HUES6 (cell line): ENCODE data around the gene ATG5.
"Not testable (repeated sequence)": the region's sequence is repeated elsewhere in the genome, so short reads cannot be mapped to it uniquely, and the experiment has no call there.

Experiments
- H3K27ac ChIP-seq: 2 replicates; pipeline ENCODE4 v1.7.0; 2013; ENCODE audit warnings: low read depth, mild to moderate bottlenecking, low read length, inconsistent platforms
- H3K27me3 ChIP-seq: 2 replicates; pipeline ENCODE4 v1.6.1; 2013; ENCODE audit warnings: low read length; ENCODE audit not compliant: control insufficient read depth, insufficient read depth
- H3K36me3 ChIP-seq: 2 replicates; pipeline ENCODE4 v1.6.1; 2013; ENCODE audit warnings: low read length; ENCODE audit not compliant: control insufficient read depth, insufficient read depth
- H3K4me1 ChIP-seq: 2 replicates; pipeline ENCODE4 v1.6.1; 2013; ENCODE audit warnings: low read length; ENCODE audit not compliant: control insufficient read depth, insufficient read depth
- H3K4me3 ChIP-seq: 2 replicates; pipeline ENCODE4 v1.5.1; 2013; ENCODE audit warnings: low read depth, low read length
- H3K9ac ChIP-seq: one replicate; pipeline ENCODE4 v1.6.1; 2013; ENCODE audit warnings: mild to moderate bottlenecking, low read length
- H3K9me3 ChIP-seq: 2 replicates; pipeline ENCODE4 v1.6.1; 2013; ENCODE audit warnings: low read depth, low read length; ENCODE audit not compliant: control insufficient read depth, insufficient read depth

ATG5 gene

DNA sequence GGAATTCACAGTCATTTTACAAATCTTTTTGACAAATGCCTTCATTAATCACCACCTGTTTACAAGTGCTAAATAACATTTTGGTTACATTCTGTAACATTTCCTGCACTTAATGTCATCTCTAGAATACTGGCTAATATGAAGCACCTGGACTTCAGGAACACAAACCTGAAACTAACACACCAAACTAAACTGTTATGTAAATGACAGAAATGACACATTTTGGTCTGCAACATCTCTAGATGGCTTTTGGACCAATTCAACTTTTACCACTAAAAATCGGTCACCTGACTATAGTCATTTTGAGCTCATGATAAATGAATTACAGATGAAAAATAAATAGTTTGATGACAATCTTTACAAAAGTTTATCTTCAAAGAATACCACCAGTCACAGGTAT lies 80.6 kb downstream of the ATG5 start:
- Histone ChIP-seq H3K27me3 (no peaks in the 10 kb centered on the region), H3K4me3 (no peak overlapping the region), H3K4me1 (no peaks in the 10 kb centered on the region), H3K36me3 (peaks cover 7% of the 10 kb centered on the region; the same call in 1 of the 2 replicates), H3K9me3 (no peaks in the 10 kb centered on the region), H3K9ac (no peak overlapping the region), H3K27ac (no peak overlapping the region)

GRCh38 chr6:106244521-106244920 lies 81.0 kb downstream of the ATG5 start:
- H3K36me3 ChIP-seq = peaks cover 7% of the 10 kb centered on the region; the same call in 1 of the 2 replicates
- no peak overlapping the region for H3K9ac ChIP-seq
- no peaks in the 10 kb centered on the region for H3K4me1 ChIP-seq
- no peak overlapping the region for H3K27ac ChIP-seq
- H3K4me3 ChIP-seq = no peak overlapping the region
- no peaks in the 10 kb centered on the region for H3K27me3 ChIP-seq
- H3K9me3 ChIP-seq = no peaks in the 10 kb centered on the region

DNA sequence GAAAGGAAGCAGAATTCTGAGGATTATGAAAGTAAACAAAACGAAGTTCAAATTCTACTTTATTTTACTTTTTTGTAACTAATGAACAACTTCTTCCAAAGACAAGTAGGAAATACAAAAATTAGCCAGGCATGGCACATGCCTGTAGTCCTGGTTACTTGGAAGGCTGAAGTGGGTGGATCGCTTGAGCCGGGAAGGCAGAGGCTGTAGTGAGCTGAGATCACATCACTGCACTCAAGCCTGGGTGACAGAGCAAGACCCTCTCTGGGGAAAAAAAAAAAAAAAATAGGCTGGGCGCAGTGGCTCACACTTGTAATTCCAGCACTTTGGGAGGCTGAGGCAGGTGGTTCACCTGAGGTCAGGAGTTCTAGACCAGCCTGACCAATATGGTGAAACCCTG lies 82.3 kb downstream of the ATG5 start:
- Histone ChIP-seq H3K4me1 (no peaks in the 10 kb centered on the region), H3K4me3 (no peak overlapping the region), H3K9ac (no peak overlapping the region), H3K36me3 (peaks cover 7% of the 10 kb centered on the region; the same call in 1 of the 2 replicates), H3K27me3 (no peaks in the 10 kb centered on the region), H3K27ac (no peak overlapping the region), H3K9me3 (no peaks in the 10 kb centered on the region)

DNA sequence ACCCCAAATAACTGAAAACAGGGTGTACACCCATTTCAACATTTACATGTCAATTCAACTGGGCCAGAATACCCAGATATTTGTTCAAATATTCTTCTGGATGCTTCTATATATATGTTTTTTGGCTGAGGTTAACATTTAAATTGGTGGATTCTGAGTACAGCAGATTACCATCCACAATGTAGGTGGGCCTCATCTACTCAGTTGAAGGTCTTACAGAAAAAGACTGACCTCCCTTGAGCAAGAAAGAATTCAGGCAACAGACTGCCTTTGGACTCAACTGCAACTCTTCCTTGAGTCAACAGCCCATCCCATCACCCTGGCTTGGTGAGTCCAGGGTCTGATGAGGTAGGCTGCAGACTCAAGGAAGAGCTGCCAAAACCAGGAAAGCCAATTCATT lies 84.1 kb downstream of the ATG5 start:
- H3K9me3 ChIP-seq = peaks cover 3% of the 10 kb centered on the region; the same call in 1 of the 2 replicates
- H3K36me3 ChIP-seq = no peaks in the 10 kb centered on the region
- no peaks in the 10 kb centered on the region for H3K27me3 ChIP-seq
- H3K4me3 ChIP-seq = no peak overlapping the region
- no peak overlapping the region for H3K27ac ChIP-seq
- no peak overlapping the region for H3K9ac ChIP-seq
- H3K4me1 ChIP-seq = no peaks in the 10 kb centered on the region

DNA sequence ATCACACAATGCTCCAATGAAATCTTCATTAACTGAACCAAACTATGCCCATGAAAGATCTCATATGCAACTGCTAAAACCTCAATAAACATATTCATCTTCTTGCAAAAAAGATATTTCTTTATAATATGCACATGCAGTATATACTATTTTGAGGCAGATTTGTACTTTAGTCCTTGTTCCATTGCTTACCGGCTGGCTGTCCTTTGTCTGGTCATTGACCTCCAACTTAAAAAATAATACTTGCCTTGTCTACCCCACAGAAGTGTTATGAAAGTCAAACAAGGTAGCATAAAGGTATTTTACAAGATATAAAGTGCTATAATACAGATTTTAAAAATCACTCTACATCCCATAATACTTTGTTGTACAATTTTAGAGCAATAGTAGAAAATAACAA lies 88.3 kb downstream of the ATG5 start:
- H3K4me3 ChIP-seq = no peak overlapping the region
- H3K27ac ChIP-seq = no peak overlapping the region
- H3K4me1 ChIP-seq = no peaks in the 10 kb centered on the region
- peaks cover 10% of the 10 kb centered on the region for H3K9me3 ChIP-seq
- H3K9ac ChIP-seq = no peak overlapping the region
- H3K36me3 ChIP-seq = peaks cover 9% of the 10 kb centered on the region
- no peaks in the 10 kb centered on the region for H3K27me3 ChIP-seq

DNA sequence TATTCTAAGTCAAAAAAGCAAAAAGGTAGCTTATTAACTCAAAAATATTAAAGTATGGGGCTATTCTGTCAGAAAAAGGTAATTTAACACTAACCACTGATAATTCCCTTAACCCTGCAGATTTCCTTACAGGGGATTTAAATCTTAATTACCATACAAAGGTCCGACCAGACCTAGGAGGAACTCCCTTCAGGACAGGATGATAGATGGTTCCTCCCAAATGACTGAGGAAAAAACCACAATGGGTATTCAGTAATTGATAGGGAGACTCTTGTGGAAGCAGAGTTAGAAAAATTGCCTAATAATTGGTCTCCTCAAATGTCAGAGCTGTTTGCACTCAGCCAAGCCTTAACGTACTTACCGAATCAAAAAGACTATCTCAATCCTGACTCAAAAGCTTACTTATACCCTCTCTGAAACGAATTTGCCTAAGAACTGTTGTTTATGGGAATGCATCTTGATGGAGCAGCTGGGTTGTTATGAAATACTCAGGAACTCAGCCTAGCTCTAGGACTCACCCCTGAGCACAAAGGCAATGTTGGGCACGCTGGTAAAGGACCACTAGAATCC lies 95.6 kb downstream of the ATG5 start:
- not testable (repeated sequence) for H3K36me3 ChIP-seq, H3K27me3 ChIP-seq, H3K9me3 ChIP-seq, H3K27ac ChIP-seq, H3K9ac ChIP-seq, H3K4me1 ChIP-seq, H3K4me3 ChIP-seq

GRCh38 chr6:106227612-106228507 lies 97.7 kb downstream of the ATG5 start:
- Histone ChIP-seq H3K27me3 (no peaks in the 10 kb centered on the region), H3K4me1 (no peaks in the 10 kb centered on the region), H3K9me3 (0 out of 2 replicates have a peak, but pooled peaks cover 3% of the 10 kb centered on the region), H3K4me3 (no peak overlapping the region), H3K27ac (no peak overlapping the region), H3K9ac (no peak overlapping the region), H3K36me3 (no peaks in the 10 kb centered on the region)

DNA sequence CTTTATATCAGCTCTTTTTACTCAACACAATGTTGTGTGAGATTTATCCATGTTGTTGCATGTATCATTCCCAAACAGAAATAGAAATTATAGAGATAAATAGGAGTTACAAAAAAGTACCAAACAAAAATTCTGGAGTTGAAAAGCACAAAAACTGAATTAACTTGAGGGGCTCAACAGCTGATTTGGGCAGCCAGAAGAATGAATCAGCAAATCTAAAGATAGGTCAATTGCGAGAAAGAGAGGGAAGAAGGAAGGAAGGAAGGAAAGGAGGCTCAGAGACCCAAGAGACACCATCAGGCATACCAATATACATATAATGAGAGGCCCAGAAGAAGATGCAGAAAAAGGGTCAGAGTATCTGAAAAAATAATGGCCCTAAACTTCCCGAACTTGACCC lies 98.9 kb downstream of the ATG5 start:
- Histone ChIP-seq H3K27me3 (no peaks in the 10 kb centered on the region), H3K9me3 (0 out of 2 replicates have a peak, but pooled peaks cover 3% of the 10 kb centered on the region), H3K36me3 (no peaks in the 10 kb centered on the region), H3K9ac (no peak overlapping the region), H3K4me1 (no peaks in the 10 kb centered on the region), H3K4me3 (no peak overlapping the region), H3K27ac (no peak overlapping the region)

- Histone ChIP-seq H3K4me3 (no peak overlapping the region), H3K9ac (no peak overlapping the region), H3K27me3 (no peaks in the 10 kb centered on the region), H3K36me3 (no peaks in the 10 kb centered on the region), H3K4me1 (no peaks in the 10 kb centered on the region), H3K27ac (no peak overlapping the region), H3K9me3 (0 out of 2 replicates have a peak, but pooled peaks cover 3% of the 10 kb centered on the region)
Measured at GRCh38 chr6:106225581-106225980, 100.0 kb downstream of the ATG5 start.

DNA sequence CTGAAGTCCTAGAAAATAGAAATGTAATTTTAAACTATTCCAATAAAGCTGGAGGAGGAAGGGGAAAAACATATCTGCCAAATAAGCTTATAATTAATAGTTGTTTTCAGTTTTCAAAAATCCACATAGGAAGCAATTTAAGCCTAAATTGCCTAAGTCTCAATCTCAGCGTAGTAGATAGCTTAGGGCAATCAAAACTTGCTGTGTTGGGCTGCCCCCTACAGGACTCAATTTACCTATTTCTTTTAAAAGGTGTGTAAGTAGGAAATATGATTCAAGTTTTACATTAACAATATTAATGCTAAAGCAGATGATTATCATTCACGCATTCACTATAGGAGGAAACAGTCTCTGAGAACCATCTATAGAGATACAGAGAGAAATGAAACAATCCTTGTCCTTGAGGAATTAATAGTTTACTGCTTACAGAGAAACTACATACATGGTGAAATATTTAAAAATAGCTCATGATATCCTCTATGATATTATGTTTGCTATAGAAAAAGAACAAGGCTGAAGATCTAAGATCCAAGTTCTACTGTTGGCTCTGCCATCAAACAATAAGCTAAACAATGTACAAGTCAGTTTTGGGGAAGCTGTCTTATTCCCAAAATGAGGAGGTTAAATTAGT lies 102.1 kb downstream of the ATG5 start:
- no peak overlapping the region for H3K27ac ChIP-seq
- no peaks in the 10 kb centered on the region for H3K36me3 ChIP-seq
- H3K9me3 ChIP-seq = 0 out of 2 replicates have a peak, but pooled peaks cover 3% of the 10 kb centered on the region
- no peak overlapping the region for H3K4me3 ChIP-seq
- H3K27me3 ChIP-seq = no peaks in the 10 kb centered on the region
- H3K4me1 ChIP-seq = no peaks in the 10 kb centered on the region; the same call in 1 of the 2 replicates
- no peak overlapping the region for H3K9ac ChIP-seq

DNA sequence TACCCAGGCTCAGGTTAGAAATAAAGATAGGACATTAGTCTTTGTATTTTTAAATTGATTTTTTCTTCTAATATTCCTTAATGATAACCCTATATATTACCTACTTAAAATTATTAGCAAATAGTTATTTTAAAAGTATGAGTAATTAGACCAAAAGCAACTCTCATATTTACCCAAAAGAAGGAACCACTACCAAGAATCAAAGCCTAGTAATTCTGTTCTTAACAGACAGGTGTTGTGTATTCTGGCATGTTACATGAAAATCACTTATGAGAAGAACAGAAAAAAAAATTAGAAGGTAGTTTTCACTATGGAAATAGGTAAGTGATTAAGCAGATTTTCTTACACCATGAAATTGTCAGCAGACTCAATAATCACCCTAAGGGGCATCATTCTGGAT lies 105.1 kb downstream of the ATG5 start:
- no peaks in the 10 kb centered on the region for H3K27me3 ChIP-seq
- H3K9ac ChIP-seq = no peak overlapping the region
- H3K36me3 ChIP-seq = no peaks in the 10 kb centered on the region
- H3K4me1 ChIP-seq = no peaks in the 10 kb centered on the region; the same call in 1 of the 2 replicates
- no peak overlapping the region for H3K27ac ChIP-seq
- no peak overlapping the region for H3K4me3 ChIP-seq
- H3K9me3 ChIP-seq = no peaks in the 10 kb centered on the region
